Neuronal stem cell (in vitro differentiated cells): ENCODE measurements around the gene CITED1.

Source experiments
- DNase-seq: peaks from one replicate; pipeline ENCODE4 v3.0.0-alpha.2; 2013; ENCODE audit warnings: low spot score
- H2AFZ ChIP-seq: one replicate; pipeline ENCODE4 v1.6.1; 2013; ENCODE audit warnings: mild to moderate bottlenecking, low read length, inconsistent platforms
- H2AK5ac ChIP-seq: 2 replicates; pipeline ENCODE4 v1.6.1; 2013; ENCODE audit warnings: low read depth, mild to moderate bottlenecking, inconsistent platforms, low read length, moderate library complexity, mixed read lengths
- H2BK120ac ChIP-seq: 2 replicates; pipeline ENCODE4 v1.6.1; 2013; ENCODE audit warnings: low read depth, mild to moderate bottlenecking, inconsistent platforms, low read length, moderate library complexity, mixed read lengths
- H2BK12ac ChIP-seq: one replicate; pipeline ENCODE4 v1.6.1; 2013; ENCODE audit warnings: low read length, inconsistent platforms
- H2BK15ac ChIP-seq: 2 replicates; pipeline ENCODE4 v1.6.1; 2013; ENCODE audit warnings: mild to moderate bottlenecking, low read length, inconsistent platforms, mixed read lengths
- H2BK5ac ChIP-seq: one replicate; pipeline ENCODE4 v1.6.1; 2013; ENCODE audit warnings: inconsistent platforms, mild to moderate bottlenecking, low read length, moderate library complexity
- H3K14ac ChIP-seq: one replicate; pipeline ENCODE4 v1.6.1; 2013; ENCODE audit warnings: low read length, inconsistent platforms
- H3K18ac ChIP-seq: 2 replicates; pipeline ENCODE4 v1.6.1; 2013; ENCODE audit warnings: low read length, inconsistent platforms
- H3K23ac ChIP-seq: 2 replicates; pipeline ENCODE4 v1.6.1; 2013; ENCODE audit warnings: low read depth, mild to moderate bottlenecking, mixed read lengths, low read length, inconsistent platforms; ENCODE audit not compliant: poor library complexity
- H3K27ac ChIP-seq: replicated peaks from 3 replicates; pipeline ENCODE4 v1.5.1; 2013; ENCODE audit warnings: low read length, inconsistent platforms
- H3K27me3 ChIP-seq, 3 experiments: 2 replicates each; pipeline ENCODE4 v1.6.1; 2013; ENCODE audit warnings: low read length in 3 of 3, mild to moderate bottlenecking in 2 of 3, inconsistent platforms in 1 of 3, low read depth in 1 of 3, mixed read lengths in 1 of 3, moderate library complexity in 1 of 3; ENCODE audit not compliant: control insufficient read depth in 3 of 3, insufficient read depth in 3 of 3
- H3K36me3 ChIP-seq, 2 donors: replicated peaks in 1 of 2; 2 replicates each; pipeline ENCODE4 v1.6.1; 2013; ENCODE audit warnings: low read length in 2 of 2; ENCODE audit not compliant: control insufficient read depth in 2 of 2, insufficient read depth in 2 of 2
- H3K4ac ChIP-seq: 2 replicates; pipeline ENCODE4 v1.6.1; 2013; ENCODE audit warnings: inconsistent platforms, mild to moderate bottlenecking, low read length, moderate library complexity
- H3K4me1 ChIP-seq, 2 donors: 1 replicate in 1 of 2; 2 replicates in 1 of 2; pipeline ENCODE4 v1.6.1; 2013; ENCODE audit warnings: low read length in 2 of 2, low read depth in 1 of 2; ENCODE audit not compliant: control insufficient read depth in 2 of 2, insufficient read depth in 1 of 2
- H3K4me2 ChIP-seq: one replicate; pipeline ENCODE4 v1.6.1; 2013; ENCODE audit warnings: mild to moderate bottlenecking, low read length, inconsistent platforms; ENCODE audit not compliant: insufficient read depth, poor library complexity, severe bottlenecking
- H3K4me3 ChIP-seq, 2 donors: 2 replicates each; pipeline ENCODE4 v1.5.1; 2013; ENCODE audit warnings: low read length in 2 of 2, mild to moderate bottlenecking in 2 of 2, inconsistent platforms in 1 of 2, moderate library complexity in 1 of 2
- H3K79me1 ChIP-seq: one replicate; pipeline ENCODE4 v1.6.1; 2013; ENCODE audit warnings: low read depth, mild to moderate bottlenecking, inconsistent platforms, low read length, moderate library complexity
- H3K9ac ChIP-seq: one replicate; pipeline ENCODE4 v1.6.1; 2013; ENCODE audit warnings: mild to moderate bottlenecking, low read depth, low read length, inconsistent platforms; ENCODE audit not compliant: poor library complexity
- H3K9me3 ChIP-seq, 2 donors: replicated peaks in 1 of 2; 2 replicates each; pipeline versions ENCODE3 to v1.6.1; 2013; ENCODE audit warnings: low read length in 2 of 2, mild to moderate bottlenecking in 2 of 2, inconsistent platforms in 1 of 2, low read depth in 1 of 2, mixed read lengths in 1 of 2, moderate library complexity in 1 of 2; ENCODE audit not compliant: control insufficient read depth in 2 of 2, insufficient read depth in 1 of 2
- H4K8ac ChIP-seq: one replicate; pipeline ENCODE4 v1.6.1; 2013; ENCODE audit warnings: low read depth, mild to moderate bottlenecking, inconsistent platforms, low read length, moderate library complexity
- H4K91ac ChIP-seq: one replicate; pipeline ENCODE4 v1.6.1; 2013; ENCODE audit warnings: low read length, low read depth, mild to moderate bottlenecking, inconsistent platforms; ENCODE audit not compliant: poor library complexity
- WGBS, 2 donors: extraction: QIAGEN DNeasy Blood & Tissue Kit; methylation state at CpG; one replicate each; pipeline ENCODE4 v1.1.7; 2013; ENCODE audit warnings: missing lambda C conversion rate in 2 of 2, mixed read lengths in 1 of 2; ENCODE audit not compliant: insufficient read length in 2 of 2, insufficient replicate concordance in 1 of 2; ENCODE audit errors: extremely low coverage in 2 of 2; 5-methylcytosine and 5-hydroxymethylcytosine counted together

The CITED1 gene

GRCh38 chrX:72271812-72272211, 33.9 kb downstream of the CITED1 start:
- no peak for DNase-seq
- no peak overlapping the region for H2BK15ac ChIP-seq
- H3K14ac ChIP-seq: no peak overlapping the region
- no peak overlapping the region for H4K8ac ChIP-seq
- H3K4me2 ChIP-seq: no peak overlapping the region
- H2BK12ac ChIP-seq: no peak overlapping the region
- no peak overlapping the region for H3K9ac ChIP-seq
- no CpG with 5 or more reads among the region's 3 CpGs for WGBS, 2 donors
- H3K18ac ChIP-seq: no peak overlapping the region
- no peak overlapping the region for H3K27ac ChIP-seq
- H3K9me3 ChIP-seq: no peaks in the 10 kb centered on the region
- H3K4me3 ChIP-seq: no peak overlapping the region
- no peak overlapping the region for H3K23ac ChIP-seq
- H2BK120ac ChIP-seq: no peak overlapping the region
- peaks cover 43 to 97% of the 10 kb centered on the region in 2 donors for H3K36me3 ChIP-seq
- H3K4me1 ChIP-seq: peaks cover 5 to 9% of the 10 kb centered on the region in 2 donors
- H3K27me3 ChIP-seq: no peaks in the 10 kb centered on the region
- peaks cover 4% of the 10 kb centered on the region for H3K79me1 ChIP-seq
- no peak overlapping the region for H2AK5ac ChIP-seq
- H2AFZ ChIP-seq: no peak overlapping the region
- no peak overlapping the region for H3K4ac ChIP-seq
- H2BK5ac ChIP-seq: no peak overlapping the region
- no peak overlapping the region for H4K91ac ChIP-seq

DNA sequence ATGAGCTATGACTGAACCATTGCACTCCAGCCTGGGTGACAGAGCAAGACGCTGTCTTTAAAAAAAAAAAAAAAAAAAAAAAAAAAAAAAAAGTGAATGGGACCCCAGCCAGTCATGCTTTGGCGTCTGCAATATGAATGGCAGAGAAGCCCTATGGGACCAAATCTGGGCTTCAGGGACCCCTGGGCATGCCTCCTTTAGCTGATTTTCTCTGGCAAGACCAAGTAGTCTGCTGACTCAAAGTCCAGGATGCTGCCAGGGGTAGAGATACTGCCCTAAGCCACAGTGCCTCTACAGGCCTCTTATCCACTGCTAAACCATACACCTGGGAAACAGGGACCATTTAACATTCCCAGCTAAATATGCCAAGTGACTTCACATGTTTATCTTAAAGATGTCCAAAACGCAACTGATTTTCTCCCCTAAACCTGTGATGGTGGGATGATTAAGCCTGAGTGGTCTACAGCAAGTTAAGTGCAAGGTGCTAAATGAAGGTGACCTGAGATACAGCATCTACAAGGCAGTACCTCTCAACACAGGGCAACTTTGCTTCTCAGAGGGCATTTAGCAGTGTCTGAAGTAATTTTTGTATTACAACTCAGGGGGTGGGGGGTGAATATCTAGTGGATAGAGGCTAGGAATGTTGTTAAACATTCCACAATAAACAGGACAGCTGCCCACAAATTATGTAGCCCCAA, 34.5 kb downstream of the CITED1 start:
- H3K79me1 ChIP-seq: peaks cover 4% of the 10 kb centered on the region
- H3K4ac ChIP-seq: no peak overlapping the region
- H3K27me3 ChIP-seq: no peaks in the 10 kb centered on the region
- H3K9me3 ChIP-seq: no peaks in the 10 kb centered on the region
- H3K9ac ChIP-seq: no peak overlapping the region
- H3K4me1 ChIP-seq: peaks cover 5 to 9% of the 10 kb centered on the region in 2 donors
- H2AFZ ChIP-seq: no peak overlapping the region
- peaks cover 43 to 97% of the 10 kb centered on the region in 2 donors for H3K36me3 ChIP-seq
- no peak overlapping the region for H3K4me2 ChIP-seq
- H2AK5ac ChIP-seq: no peak overlapping the region
- no peak overlapping the region for H2BK5ac ChIP-seq
- no peak for DNase-seq
- no peak overlapping the region for H3K14ac ChIP-seq
- H3K4me3 ChIP-seq: no peak overlapping the region
- H4K91ac ChIP-seq: no peak overlapping the region
- H3K27ac ChIP-seq: no peak overlapping the region
- H3K18ac ChIP-seq: no peak overlapping the region
- no peak overlapping the region for H2BK15ac ChIP-seq
- no CpG with 5 or more reads among the region's 3 CpGs for WGBS, 2 donors
- H3K23ac ChIP-seq: no peak overlapping the region
- no peak overlapping the region for H2BK120ac ChIP-seq
- H4K8ac ChIP-seq: no peak overlapping the region
- no peak overlapping the region for H2BK12ac ChIP-seq

DNA sequence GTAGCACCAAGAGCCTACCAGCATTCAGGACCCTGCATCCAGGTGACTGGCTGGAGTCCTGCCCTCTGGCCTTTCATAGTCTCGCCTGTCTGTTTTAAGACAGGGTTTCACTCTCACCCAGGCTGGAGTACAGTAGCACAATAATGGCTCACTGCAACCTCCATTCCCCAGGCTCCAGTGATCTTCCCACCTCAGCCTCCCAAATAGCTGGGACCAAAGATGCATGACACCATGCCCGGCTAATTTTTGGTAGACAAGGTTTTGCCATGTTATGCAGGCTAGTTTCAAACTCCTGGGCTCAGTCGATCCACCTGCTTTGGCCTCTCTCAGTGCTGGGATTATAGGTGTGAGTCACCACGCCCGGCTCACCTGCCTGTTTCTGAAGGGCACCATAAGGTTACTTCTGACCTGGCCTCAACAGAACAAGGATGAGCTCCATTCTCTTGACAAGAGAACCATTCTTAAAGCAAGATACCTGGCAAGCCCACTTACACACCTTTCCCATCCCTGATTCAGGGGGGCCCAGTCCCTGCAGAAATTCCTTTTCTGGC, 35.3 kb downstream of the CITED1 start:
- Histone ChIP-seq H3K36me3 (peaks cover 40 to 89% of the 10 kb centered on the region in 2 donors), H2BK15ac (no peak overlapping the region), H3K4ac (no peak overlapping the region), H3K18ac (no peak overlapping the region), H3K79me1 (peaks cover 4% of the 10 kb centered on the region), H3K4me3 (no peak overlapping the region), H3K4me2 (no peak overlapping the region), H3K27me3 (no peaks in the 10 kb centered on the region), H3K9ac (no peak overlapping the region), H2BK5ac (no peak overlapping the region), H3K14ac (no peak overlapping the region), H4K91ac (no peak overlapping the region), H3K27ac (no peak overlapping the region), H3K9me3 (no peaks in the 10 kb centered on the region), H2BK120ac (no peak overlapping the region), H2AFZ (no peak overlapping the region), H4K8ac (no peak overlapping the region), H3K23ac (no peak overlapping the region), H3K4me1 (peaks cover 3 to 4% of the 10 kb centered on the region in 2 donors), H2BK12ac (no peak overlapping the region), H2AK5ac (no peak overlapping the region)
- DNase-seq: no peak
- no CpG with 5 or more reads among the region's 5 CpGs for WGBS, 2 donors

- Histone ChIP-seq H3K4me1 (no peaks in the 10 kb centered on the region), H3K9me3 (no peaks in the 10 kb centered on the region), H3K4ac (no peak overlapping the region), H2BK120ac (no peak overlapping the region), H2BK5ac (no peak overlapping the region), H3K36me3 (peaks cover 36 to 83% of the 10 kb centered on the region in 2 donors), H2AK5ac (no peak overlapping the region), H3K14ac (no peak overlapping the region), H4K8ac (no peak overlapping the region), H3K79me1 (peaks cover 4% of the 10 kb centered on the region), H2BK12ac (no peak overlapping the region), H3K27me3 (no peaks in the 10 kb centered on the region), H4K91ac (no peak overlapping the region), H3K9ac (no peak overlapping the region), H3K23ac (no peak overlapping the region), H2BK15ac (no peak overlapping the region), H3K4me3 (no peak overlapping the region), H3K27ac (no peak overlapping the region), H3K4me2 (no peak overlapping the region), H3K18ac (no peak overlapping the region), H2AFZ (no peak overlapping the region)
- WGBS, 2 donors: no CpG with 5 or more reads among the region's 3 CpGs
- DNase-seq: no peak
These were observed 36.0 kb downstream of the CITED1 start for GRCh38 chrX:72269671-72270251.
